HEK293 (cell line): ENCODE measurements around the gene KRTCAP2.

ENCODE experiments used
- BCL11B ChIP-seq: fragments of 450-650 bp; formaldehyde crosslinking; IDR thresholded peaks from 2 replicates; pipeline ENCODE4 v1.5.1; 2016; ENCODE audit warnings: low read depth, missing biosample characterization, missing genetic modification characterization
- GLIS2 ChIP-seq: fragments of 450-650 bp; formaldehyde crosslinking; IDR thresholded peaks from 2 replicates; pipeline ENCODE4 v1.5.1; 2016; ENCODE audit warnings: missing biosample characterization, missing genetic modification characterization
- HOXA7 ChIP-seq: sonication (generic); formaldehyde crosslinking; IDR thresholded peaks from 2 replicates; pipeline ENCODE4 v1.8.1; 2022; ENCODE audit warnings: missing genetic modification reagents, borderline replicate concordance
- IKZF3 ChIP-seq: fragments of 450-650 bp; IDR thresholded peaks from 2 replicates; pipeline ENCODE4 v1.5.0; 2018; ENCODE audit warnings: missing biosample characterization, mild to moderate bottlenecking, missing genetic modification characterization, moderate library complexity
- KLF9 ChIP-seq: fragments of 450-650 bp; formaldehyde crosslinking; IDR thresholded peaks from 2 replicates; pipeline ENCODE4 v1.5.1; 2016; ENCODE audit warnings: missing biosample characterization, missing genetic modification characterization, low read depth
- MEIS1 ChIP-seq: sonication (generic); formaldehyde crosslinking; IDR thresholded peaks from 2 replicates; pipeline ENCODE4 v1.8.1; 2022; ENCODE audit warnings: missing genetic modification reagents, mild to moderate bottlenecking, borderline replicate concordance
- OVOL3 ChIP-seq: fragments of 450-650 bp; formaldehyde crosslinking; IDR thresholded peaks from 2 replicates; pipeline ENCODE4 v1.5.1; 2016; ENCODE audit warnings: missing biosample characterization, missing genetic modification characterization
- ZBTB7A ChIP-seq: fragments of 450-650 bp; formaldehyde crosslinking; IDR thresholded peaks from 2 replicates; pipeline ENCODE4 v1.5.1; 2016; ENCODE audit warnings: low read depth, missing biosample characterization, missing genetic modification characterization
- ZBTB8A ChIP-seq: fragments of 450-650 bp; formaldehyde crosslinking; IDR thresholded peaks from 2 replicates; pipeline ENCODE4 v1.5.1; 2016; ENCODE audit warnings: missing biosample characterization, missing genetic modification characterization
- ZFP37 ChIP-seq: fragments of 450-650 bp; formaldehyde crosslinking; IDR thresholded peaks from 2 replicates; pipeline ENCODE4 v1.5.1; 2016; ENCODE audit warnings: missing biosample characterization, missing genetic modification characterization
- ZFP69B ChIP-seq: fragments of 450-650 bp; formaldehyde crosslinking; IDR thresholded peaks from 2 replicates; pipeline ENCODE4 v1.5.1; 2016; ENCODE audit warnings: missing biosample characterization, missing genetic modification characterization
- ZNF121 ChIP-seq: fragments of 450-650 bp; formaldehyde crosslinking; IDR thresholded peaks from 2 replicates; pipeline ENCODE4 v1.5.1; 2016; ENCODE audit warnings: missing biosample characterization, missing genetic modification characterization
- ZNF132 ChIP-seq: fragments of 450-650 bp; formaldehyde crosslinking; IDR thresholded peaks from 2 replicates; pipeline ENCODE4 v1.5.1; 2017; ENCODE audit warnings: missing biosample characterization, missing genetic modification characterization, borderline replicate concordance
- ZNF157 ChIP-seq: fragments of 450-650 bp; formaldehyde crosslinking; IDR thresholded peaks from 2 replicates; pipeline ENCODE4 v1.5.1; 2016; ENCODE audit warnings: missing biosample characterization, missing genetic modification characterization
- ZNF169 ChIP-seq: fragments of 450-650 bp; formaldehyde crosslinking; IDR thresholded peaks from 2 replicates; pipeline ENCODE4 v1.5.1; 2016; ENCODE audit warnings: missing biosample characterization, missing genetic modification characterization
- ZNF174 ChIP-seq: fragments of 450-650 bp; formaldehyde crosslinking; IDR thresholded peaks from 2 replicates; pipeline ENCODE4 v1.5.0; 2017; ENCODE audit warnings: missing biosample characterization, mild to moderate bottlenecking, missing genetic modification characterization
- ZNF24 ChIP-seq: fragments of 450-650 bp; formaldehyde crosslinking; IDR thresholded peaks from 2 replicates; pipeline ENCODE4 v1.5.1; 2016; ENCODE audit warnings: missing biosample characterization, missing genetic modification characterization
- ZNF274 ChIP-seq, 2 experiments: fragments of 200-500 bp in 1 of 2; fragments of 450-650 bp in 1 of 2; sonication (Bioruptor generic) in 1 of 2; formaldehyde crosslinking in 1 of 2; IDR thresholded peaks; 2 replicates each; pipeline versions ENCODE4 v1.5.1 to v1.6.1; 2014 to 2016; ENCODE audit warnings: borderline replicate concordance in 1 of 2, inconsistent platforms in 1 of 2, low read length in 1 of 2, missing biosample characterization in 1 of 2, missing genetic modification characterization in 1 of 2
- ZNF292 ChIP-seq: fragments of 450-650 bp; formaldehyde crosslinking; IDR thresholded peaks from 2 replicates; pipeline ENCODE4 v1.5.1; 2016; ENCODE audit warnings: low read depth, missing biosample characterization, missing genetic modification characterization, borderline replicate concordance
- ZNF521 ChIP-seq: fragments of 450-650 bp; formaldehyde crosslinking; IDR thresholded peaks from 2 replicates; pipeline ENCODE4 v1.5.1; 2017; ENCODE audit warnings: missing biosample characterization, mild to moderate bottlenecking, missing genetic modification characterization
- ZNF555 ChIP-seq: fragments of 450-650 bp; formaldehyde crosslinking; conservative IDR thresholded peaks from 2 replicates; pipeline ENCODE4 v1.5.1; 2017; ENCODE audit warnings: missing biosample characterization, mild to moderate bottlenecking, missing genetic modification characterization, inconsistent platforms
- ZNF560 ChIP-seq: fragments of 450-650 bp; formaldehyde crosslinking; IDR thresholded peaks from 2 replicates; pipeline ENCODE4 v1.5.1; 2017; ENCODE audit warnings: missing biosample characterization, missing genetic modification characterization, borderline replicate concordance
- ZNF596 ChIP-seq: fragments of 450-650 bp; IDR thresholded peaks from 2 replicates; pipeline ENCODE4 v1.5.0; 2018; ENCODE audit warnings: missing biosample characterization, mild to moderate bottlenecking, missing genetic modification characterization, moderate library complexity
- ZNF610 ChIP-seq: fragments of 450-650 bp; formaldehyde crosslinking; IDR thresholded peaks from 2 replicates; pipeline ENCODE4 v1.5.1; 2016; ENCODE audit warnings: missing biosample characterization, missing genetic modification characterization, borderline replicate concordance
- ZNF660 ChIP-seq: fragments of 450-650 bp; IDR thresholded peaks from 2 replicates; pipeline ENCODE4 v1.5.1; 2018; ENCODE audit warnings: missing biosample characterization, mild to moderate bottlenecking, missing genetic modification characterization
- ZNF837 ChIP-seq: fragments of 450-650 bp; formaldehyde crosslinking; IDR thresholded peaks from 2 replicates; pipeline ENCODE4 v1.5.1; 2016; ENCODE audit warnings: missing biosample characterization, missing genetic modification characterization
- ZSCAN16 ChIP-seq: fragments of 450-650 bp; formaldehyde crosslinking; IDR thresholded peaks from 2 replicates; pipeline ENCODE4 v1.5.1; 2016; ENCODE audit warnings: missing biosample characterization, missing genetic modification characterization
- ZSCAN23 ChIP-seq: fragments of 450-650 bp; formaldehyde crosslinking; IDR thresholded peaks from 2 replicates; pipeline ENCODE4 v1.5.1; 2016; ENCODE audit warnings: missing biosample characterization, missing genetic modification characterization
- TF ChIP-seq, protein P1 (sequence below): IDR thresholded peaks from 2 replicates; pipeline ENCODE4 v1.6.1; 2011; ENCODE audit warnings: mild to moderate bottlenecking, low read depth, low read length, borderline replicate concordance
- TF ChIP-seq, protein P2 (sequence below): fragments of 450-650 bp; formaldehyde crosslinking; IDR thresholded peaks from 2 replicates; pipeline ENCODE4 v1.5.1; 2016; ENCODE audit warnings: missing biosample characterization, missing genetic modification characterization
- TF ChIP-seq, protein P3 (sequence below): fragments of 450-650 bp; formaldehyde crosslinking; IDR thresholded peaks from 2 replicates; pipeline ENCODE4 v1.5.1; 2016; ENCODE audit warnings: missing biosample characterization, missing genetic modification characterization
- TF ChIP-seq, protein P4 (sequence below): fragments of 450-650 bp; formaldehyde crosslinking; IDR thresholded peaks from 2 replicates; pipeline ENCODE4 v1.5.1; 2016; ENCODE audit warnings: missing biosample characterization, missing genetic modification characterization, borderline replicate concordance

The KRTCAP2 gene

DNA sequence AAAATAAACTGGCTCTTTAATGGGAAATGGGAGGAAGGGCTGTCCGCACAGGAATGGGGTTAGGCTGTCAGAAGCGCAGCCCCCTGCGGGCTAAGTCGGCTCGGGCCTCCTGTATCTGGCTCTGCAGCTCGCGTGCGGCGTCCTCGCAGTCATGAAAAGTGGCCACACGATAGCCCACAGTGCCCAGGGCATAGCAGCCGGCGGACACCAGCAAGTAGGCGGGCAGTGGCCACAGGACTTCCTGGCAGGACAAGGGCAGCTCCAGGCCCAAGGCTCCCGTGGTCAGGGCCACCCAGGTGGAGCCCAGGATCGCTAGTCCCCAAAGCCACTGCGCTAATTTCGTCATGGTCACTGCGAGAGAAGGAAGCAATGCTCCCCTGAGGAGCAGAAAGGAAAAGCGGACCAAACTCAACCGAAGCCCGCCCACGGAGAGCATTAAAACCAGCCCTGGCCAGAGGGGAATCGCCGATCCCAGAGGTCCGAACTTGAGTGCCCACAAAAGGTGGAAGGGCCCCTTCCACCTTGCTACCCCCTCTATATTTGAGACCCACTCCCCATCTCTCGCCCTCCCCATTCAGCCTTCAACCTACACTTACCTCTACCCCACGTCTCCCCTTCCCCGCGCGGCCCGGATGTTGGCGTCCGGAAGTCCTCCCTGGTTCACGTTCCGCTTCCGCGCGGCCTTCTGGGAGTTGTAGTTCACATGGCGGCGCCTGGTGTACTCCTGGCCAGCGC, 33.0 kb downstream of the KRTCAP2 start, which contains the start of gene DPM3 (continued):
- TF ChIP-seq ZNF560 (tag by site-specific recombination) (no peak), ZFP37 (tag by site-specific recombination) (no peak; the same call in none of the 2 replicates), ZBTB7A (no peak), ZNF555 (tag by site-specific recombination) (no peak), BCL11B (tag by site-specific recombination) (0 out of 2 replicates have a peak, but pooled peaks have one; percentile 49), OVOL3 (tag by site-specific recombination) (no peak), ZNF24 (tag by site-specific recombination) (peak; percentile 84; the same call in 1 of the 2 replicates), ZNF521 (tag by site-specific recombination) (no peak), GLIS2 (tag by site-specific recombination) (peak; percentile 93), ZNF274 (IDR thresholded peaks at IDR 0.05; ENCODE audit: low read length) (no peak), ZNF274 (tag by site-specific recombination; IDR thresholded peaks at IDR 0.05; ENCODE audit: borderline replicate concordance) (no peak), ZNF157 (tag by site-specific recombination) (no peak), IKZF3 (tag by site-specific recombination) (no peak), ZNF132 (tag by site-specific recombination) (no peak), ZNF660 (no peak), ZNF292 (no peak), ZNF596 (tag by site-specific recombination) (no peak), ZNF169 (tag by site-specific recombination) (no peak), ZBTB8A (0 out of 2 replicates have a peak, but pooled peaks have one; percentile 93), KLF9 (tag by site-specific recombination) (0 out of 2 replicates have a peak, but pooled peaks have one; percentile 29), ZNF121 (no peak), ZNF610 (tag by site-specific recombination) (0 out of 2 replicates have a peak, but pooled peaks have one; percentile 58), ZNF837 (no peak), MEIS1 (CRISPR knock-in tag) (no peak), ZSCAN16 (tag by site-specific recombination) (no peak), ZFP69B (tag by site-specific recombination) (no peak), HOXA7 (no peak), ZSCAN23 (tag by site-specific recombination) (peak; percentile 68), ZNF174 (tag by site-specific recombination) (no peak)
- TF ChIP-seq, protein P1, sequence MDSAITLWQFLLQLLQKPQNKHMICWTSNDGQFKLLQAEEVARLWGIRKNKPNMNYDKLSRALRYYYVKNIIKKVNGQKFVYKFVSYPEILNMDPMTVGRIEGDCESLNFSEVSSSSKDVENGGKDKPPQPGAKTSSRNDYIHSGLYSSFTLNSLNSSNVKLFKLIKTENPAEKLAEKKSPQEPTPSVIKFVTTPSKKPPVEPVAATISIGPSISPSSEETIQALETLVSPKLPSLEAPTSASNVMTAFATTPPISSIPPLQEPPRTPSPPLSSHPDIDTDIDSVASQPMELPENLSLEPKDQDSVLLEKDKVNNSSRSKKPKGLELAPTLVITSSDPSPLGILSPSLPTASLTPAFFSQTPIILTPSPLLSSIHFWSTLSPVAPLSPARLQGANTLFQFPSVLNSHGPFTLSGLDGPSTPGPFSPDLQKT: no peak; the same call in 1 of the 2 replicates
- TF ChIP-seq, protein P2, sequence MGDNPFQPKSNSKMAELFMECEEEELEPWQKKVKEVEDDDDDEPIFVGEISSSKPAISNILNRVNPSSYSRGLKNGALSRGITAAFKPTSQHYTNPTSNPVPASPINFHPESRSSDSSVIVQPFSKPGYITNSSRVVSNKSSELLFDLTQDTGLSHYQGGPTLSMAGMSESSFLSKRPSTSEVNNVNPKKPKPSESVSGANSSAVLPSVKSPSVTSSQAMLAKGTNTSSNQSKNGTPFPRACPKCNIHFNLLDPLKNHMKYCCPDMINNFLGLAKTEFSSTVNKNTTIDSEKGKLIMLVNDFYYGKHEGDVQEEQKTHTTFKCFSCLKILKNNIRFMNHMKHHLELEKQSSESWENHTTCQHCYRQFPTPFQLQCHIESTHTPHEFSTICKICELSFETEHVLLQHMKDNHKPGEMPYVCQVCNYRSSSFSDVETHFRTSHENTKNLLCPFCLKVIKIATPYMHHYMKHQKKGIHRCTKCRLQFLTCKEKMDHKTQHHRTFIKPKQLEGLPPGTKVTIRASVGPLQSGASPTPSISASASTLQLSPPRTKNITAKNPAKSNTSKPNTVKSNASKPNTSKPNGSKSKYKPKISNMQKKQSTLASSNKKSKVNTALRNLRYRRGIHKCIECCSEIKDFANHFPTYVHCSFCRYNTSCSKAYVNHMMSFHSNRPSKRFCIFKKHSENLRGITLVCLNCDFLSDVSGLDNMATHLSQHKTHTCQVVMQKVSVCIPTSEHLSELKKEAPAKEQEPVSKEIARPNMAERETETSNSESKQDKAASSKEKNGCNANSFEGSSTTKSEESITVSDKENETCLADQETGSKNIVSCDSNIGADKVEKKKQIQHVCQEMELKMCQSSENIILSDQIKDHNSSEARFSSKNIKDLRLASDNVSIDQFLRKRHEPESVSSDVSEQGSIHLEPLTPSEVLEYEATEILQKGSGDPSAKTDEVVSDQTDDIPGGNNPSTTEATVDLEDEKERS: no peak
- TF ChIP-seq, protein P3, sequence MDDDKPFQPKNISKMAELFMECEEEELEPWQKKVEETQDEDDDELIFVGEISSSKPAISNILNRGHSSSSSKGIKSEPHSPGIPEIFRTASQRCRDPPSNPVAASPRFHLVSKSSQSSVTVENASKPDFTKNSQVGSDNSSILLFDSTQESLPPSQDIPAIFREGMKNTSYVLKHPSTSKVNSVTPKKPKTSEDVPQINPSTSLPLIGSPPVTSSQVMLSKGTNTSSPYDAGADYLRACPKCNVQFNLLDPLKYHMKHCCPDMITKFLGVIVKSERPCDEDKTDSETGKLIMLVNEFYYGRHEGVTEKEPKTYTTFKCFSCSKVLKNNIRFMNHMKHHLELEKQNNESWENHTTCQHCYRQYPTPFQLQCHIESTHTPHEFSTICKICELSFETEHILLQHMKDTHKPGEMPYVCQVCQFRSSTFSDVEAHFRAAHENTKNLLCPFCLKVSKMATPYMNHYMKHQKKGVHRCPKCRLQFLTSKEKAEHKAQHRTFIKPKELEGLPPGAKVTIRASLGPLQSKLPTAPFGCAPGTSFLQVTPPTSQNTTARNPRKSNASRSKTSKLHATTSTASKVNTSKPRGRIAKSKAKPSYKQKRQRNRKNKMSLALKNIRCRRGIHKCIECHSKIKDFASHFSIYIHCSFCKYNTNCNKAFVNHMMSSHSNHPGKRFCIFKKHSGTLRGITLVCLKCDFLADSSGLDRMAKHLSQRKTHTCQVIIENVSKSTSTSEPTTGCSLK (tag by site-specific recombination): no peak
- TF ChIP-seq, protein P4, sequence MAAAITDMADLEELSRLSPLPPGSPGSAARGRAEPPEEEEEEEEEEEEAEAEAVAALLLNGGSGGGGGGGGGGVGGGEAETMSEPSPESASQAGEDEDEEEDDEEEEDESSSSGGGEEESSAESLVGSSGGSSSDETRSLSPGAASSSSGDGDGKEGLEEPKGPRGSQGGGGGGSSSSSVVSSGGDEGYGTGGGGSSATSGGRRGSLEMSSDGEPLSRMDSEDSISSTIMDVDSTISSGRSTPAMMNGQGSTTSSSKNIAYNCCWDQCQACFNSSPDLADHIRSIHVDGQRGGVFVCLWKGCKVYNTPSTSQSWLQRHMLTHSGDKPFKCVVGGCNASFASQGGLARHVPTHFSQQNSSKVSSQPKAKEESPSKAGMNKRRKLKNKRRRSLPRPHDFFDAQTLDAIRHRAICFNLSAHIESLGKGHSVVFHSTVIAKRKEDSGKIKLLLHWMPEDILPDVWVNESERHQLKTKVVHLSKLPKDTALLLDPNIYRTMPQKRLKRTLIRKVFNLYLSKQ (tag by site-specific recombination): no peak
